Inflammatory macrophage (primary cell): ENCODE data around the gene MT1HL1.
"Not testable (repeated sequence)": the region's sequence is repeated elsewhere in the genome, so short reads cannot be mapped to it uniquely, and the experiment has no call there.

Source experiments
- DNase-seq, 2 donors: peaks; one replicate each; pipeline ENCODE4 v3.0.0-alpha.2; 2020 to 2022

The MT1HL1 gene

GRCh38 chr1:236974025-236974424 is 30.2 kb downstream of the MT1HL1 start:
- not testable (repeated sequence) for DNase-seq

DNA sequence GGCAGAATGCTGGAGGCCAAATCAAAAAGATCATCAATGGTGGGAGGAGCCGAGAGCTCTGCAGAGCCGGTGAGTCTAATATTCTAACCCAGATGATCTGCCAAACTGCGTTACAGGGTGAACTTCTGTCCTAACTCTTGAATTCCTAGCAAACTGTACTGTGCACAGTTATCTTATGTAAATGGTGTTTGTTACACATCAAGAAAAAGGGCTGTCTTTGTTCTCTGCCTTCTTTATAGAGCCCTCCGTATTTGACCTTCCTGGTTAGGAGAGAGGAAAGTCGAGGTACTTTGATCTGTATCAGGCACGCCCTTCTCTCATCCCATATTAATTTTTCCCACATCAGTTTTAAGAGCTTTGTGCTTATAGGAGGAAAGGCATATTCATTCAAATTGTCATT is 37.6 kb downstream of the MT1HL1 start:
- DNase-seq = no peak

DNA sequence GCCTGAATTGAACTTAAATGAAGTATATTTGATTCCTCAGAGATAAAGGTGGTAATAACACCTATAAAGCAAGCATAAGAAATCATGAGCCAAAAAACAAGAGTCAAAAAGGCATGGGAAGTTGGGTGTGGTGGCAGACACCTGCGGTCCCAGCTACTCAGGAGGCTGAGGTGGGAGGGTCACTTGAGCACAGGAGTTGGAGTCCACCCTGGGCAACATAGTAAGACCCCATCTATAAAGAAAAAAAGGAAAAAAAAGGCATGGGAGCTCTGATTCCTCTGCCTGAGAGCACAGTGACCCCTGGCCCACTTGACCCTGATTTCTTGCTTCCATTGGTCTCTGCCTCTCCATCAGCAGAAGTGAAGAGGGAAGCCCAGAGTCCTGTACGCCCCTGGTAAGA is 40.3 kb downstream of the MT1HL1 start:
- no peak for DNase-seq

DNA sequence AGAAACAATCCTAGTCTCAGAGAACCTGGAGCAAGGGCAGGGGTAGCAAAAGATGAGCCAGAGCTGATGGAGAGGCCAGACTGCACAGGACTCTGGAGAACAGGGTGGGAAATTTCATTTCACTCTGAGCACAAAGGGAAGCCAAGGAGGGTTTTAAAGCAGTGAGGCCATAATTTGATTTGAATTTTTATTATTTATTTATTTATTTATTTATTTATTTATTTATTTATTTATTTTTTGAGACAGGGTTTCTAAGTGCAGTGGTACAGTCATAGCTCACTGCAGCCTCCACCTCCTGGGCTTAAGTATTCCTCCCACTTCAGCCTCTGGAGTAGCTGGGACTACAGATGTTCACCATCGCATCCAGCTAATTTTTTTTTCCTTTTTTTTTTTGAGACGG is 45.1 kb downstream of the MT1HL1 start:
- DNase-seq = no peak

DNA sequence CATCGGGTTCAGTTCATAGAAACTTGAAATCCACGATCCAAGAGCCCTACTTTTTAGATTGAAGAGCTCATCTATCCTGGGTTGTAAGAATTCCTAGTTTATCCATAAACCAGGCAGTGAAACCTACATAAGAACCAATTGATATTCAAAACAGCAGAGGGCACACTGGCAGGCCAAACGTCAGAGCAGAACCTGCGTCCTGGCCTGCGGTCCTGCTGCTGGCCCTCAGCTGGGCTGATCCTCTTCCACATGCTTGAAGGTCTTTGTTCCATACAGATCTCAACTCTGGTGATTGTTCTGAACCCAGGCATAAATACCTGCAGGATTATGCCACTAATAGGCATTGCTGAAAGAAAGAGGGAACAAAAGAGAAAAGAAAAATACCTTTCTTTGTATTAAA is 47.0 kb downstream of the MT1HL1 start:
- DNase-seq = no peak
